Spleen (tissue), 13 donors: ENCODE data around the gene SIPA1L3. TPM values are rescaled to one million over a fixed set of nuclear protein-coding genes. Genes with fewer than 3 reads are reported as not detected.
"Not testable (repeated sequence)": the region's sequence is repeated elsewhere in the genome, so short reads cannot be mapped to it uniquely, and the experiment has no call there.

Source experiments
- DNase-seq: peaks from one replicate; pipeline ENCODE4 v3.0.0-alpha.2; 2020
- H3K27ac ChIP-seq, 8 donors: fragments of 200-600 bp; sonication (generic) in 7 of 8; 1 replicate in 4 of 8; 2 replicates in 4 of 8; pipeline versions ENCODE4 v1.5.0 to v1.8.0; 2016 to 2021; ENCODE audit warnings: inconsistent platforms in 4 of 8, mild to moderate bottlenecking in 4 of 8, moderate library complexity in 1 of 8
- H3K27me3 ChIP-seq, 7 donors: fragments of 200-600 bp; sonication (generic) in 6 of 7; replicated peaks in 1 of 7; 1 replicate in 4 of 7; 2 replicates in 3 of 7; pipeline versions ENCODE4 v1.5.0 to v1.8.0; 2016 to 2021; ENCODE audit warnings: inconsistent platforms in 3 of 7, mild to moderate bottlenecking in 1 of 7
- H3K36me3 ChIP-seq, 6 donors: fragments of 200-600 bp; sonication (generic) in 5 of 6; 1 replicate in 4 of 6; 2 replicates in 2 of 6; pipeline versions ENCODE4 v1.5.0 to v1.8.0; 2016 to 2021; ENCODE audit warnings: inconsistent platforms in 2 of 6
- H3K4me1 ChIP-seq, 6 donors: fragments of 200-600 bp; sonication (generic) in 5 of 6; 1 replicate in 3 of 6; 2 replicates in 3 of 6; pipeline versions ENCODE4 v1.5.0 to v1.8.0; 2016 to 2021; ENCODE audit warnings: inconsistent platforms in 3 of 6
- H3K4me3 ChIP-seq, 8 donors: fragments of 200-600 bp; sonication (generic) in 7 of 8; 1 replicate in 4 of 8; 2 replicates in 4 of 8; pipeline versions ENCODE4 v1.5.0 to v1.8.0; 2016 to 2021; ENCODE audit warnings: inconsistent platforms in 4 of 8, mild to moderate bottlenecking in 4 of 8, moderate library complexity in 2 of 8
- H3K9me3 ChIP-seq, 8 donors: fragments of 200-600 bp; sonication (generic) in 7 of 8; 1 replicate in 4 of 8; 2 replicates in 4 of 8; pipeline versions ENCODE4 v1.5.0 to v1.8.0; 2016 to 2021; ENCODE audit warnings: inconsistent platforms in 4 of 8
- CTCF ChIP-seq, 11 experiments: fragments of 200-600 bp in 7 of 11; fragments of 450-650 bp in 4 of 11; sonication (generic) in 4 of 11; IDR thresholded peaks in 8 of 11; conservative IDR thresholded peaks in 3 of 11; 1 replicate in 7 of 11; 2 replicates in 4 of 11; pipeline versions ENCODE4 v1.4.0 to v1.8.0; 2016 to 2021; ENCODE audit warnings: antibody characterized with exemption in 11 of 11, inconsistent platforms in 4 of 11, mild to moderate bottlenecking in 1 of 11
- POLR2A ChIP-seq, 3 donors: fragments of 450-650 bp; IDR thresholded peaks; one replicate each; pipeline ENCODE4 v1.5.1; 2017; ENCODE audit warnings: antibody characterized with exemption in 3 of 3, mild to moderate bottlenecking in 1 of 3
- POLR2AphosphoS5 ChIP-seq, 3 donors: sonication (generic); formaldehyde crosslinking; IDR thresholded peaks; one replicate each; pipeline ENCODE4 v1.5.1; 2017; ENCODE audit warnings: antibody characterized with exemption in 3 of 3
- WGBS, 5 donors: extraction: QIAGEN DNeasy Blood & Tissue Kit in 3 of 5; methylation state at CpG; one replicate each; pipeline versions ENCODE4 v1.1.5 to v1.1.7; 2013 to 2018; 5-methylcytosine and 5-hydroxymethylcytosine counted together
- intact Hi-C: fragments of 100-400 bp; cut with DNase I; formaldehyde crosslinking; loops from one replicate; pipeline ENCODE4 v1.15.0; 2023; ENCODE audit warnings: low total_unique reads
- long read RNA-seq, 2 donors: transcript quantifications; one replicate each; lab custom pipeline, GENCODE V29; 2026
- polyA plus RNA-seq, 3 donors: library from polyadenylated mRNA; stranded (reverse); fragments of 200-250 nt; gene quantifications; one replicate each; pipeline ENCODE4 v1.2.1, GENCODE V29; 2013
- total RNA-seq, 7 donors: library from RNA; depleted of rRNA in 3 of 7; stranded (reverse); fragments of >200 nt in 3 of 7; fragmentation: NEBNext Ultra II Directional in 4 of 7; extraction: Animal tissue kit (Norgen Biotek cat#: 25700) in 4 of 7; gene quantifications; one replicate each; pipeline versions ENCODE4 v1.1.0 to v1.2.1, GENCODE V29; 2016 to 2021
- donor health status: healthy with polysubstance abuse.
- donor health status: DM: no; HTN: no; CAD: no; lungs with moderate emphysema.
- donor health status: DM: no; HTN: no; CAD: no.
- donor health status: Bipolar disorder and iron deficiency.
- donor health status: healthy.
- donor health status: DM: no; HTN: no; CAD: no.
- donor health status: DM: yes; HTN: yes; CAD: no.

Gene SIPA1L3, protein sequence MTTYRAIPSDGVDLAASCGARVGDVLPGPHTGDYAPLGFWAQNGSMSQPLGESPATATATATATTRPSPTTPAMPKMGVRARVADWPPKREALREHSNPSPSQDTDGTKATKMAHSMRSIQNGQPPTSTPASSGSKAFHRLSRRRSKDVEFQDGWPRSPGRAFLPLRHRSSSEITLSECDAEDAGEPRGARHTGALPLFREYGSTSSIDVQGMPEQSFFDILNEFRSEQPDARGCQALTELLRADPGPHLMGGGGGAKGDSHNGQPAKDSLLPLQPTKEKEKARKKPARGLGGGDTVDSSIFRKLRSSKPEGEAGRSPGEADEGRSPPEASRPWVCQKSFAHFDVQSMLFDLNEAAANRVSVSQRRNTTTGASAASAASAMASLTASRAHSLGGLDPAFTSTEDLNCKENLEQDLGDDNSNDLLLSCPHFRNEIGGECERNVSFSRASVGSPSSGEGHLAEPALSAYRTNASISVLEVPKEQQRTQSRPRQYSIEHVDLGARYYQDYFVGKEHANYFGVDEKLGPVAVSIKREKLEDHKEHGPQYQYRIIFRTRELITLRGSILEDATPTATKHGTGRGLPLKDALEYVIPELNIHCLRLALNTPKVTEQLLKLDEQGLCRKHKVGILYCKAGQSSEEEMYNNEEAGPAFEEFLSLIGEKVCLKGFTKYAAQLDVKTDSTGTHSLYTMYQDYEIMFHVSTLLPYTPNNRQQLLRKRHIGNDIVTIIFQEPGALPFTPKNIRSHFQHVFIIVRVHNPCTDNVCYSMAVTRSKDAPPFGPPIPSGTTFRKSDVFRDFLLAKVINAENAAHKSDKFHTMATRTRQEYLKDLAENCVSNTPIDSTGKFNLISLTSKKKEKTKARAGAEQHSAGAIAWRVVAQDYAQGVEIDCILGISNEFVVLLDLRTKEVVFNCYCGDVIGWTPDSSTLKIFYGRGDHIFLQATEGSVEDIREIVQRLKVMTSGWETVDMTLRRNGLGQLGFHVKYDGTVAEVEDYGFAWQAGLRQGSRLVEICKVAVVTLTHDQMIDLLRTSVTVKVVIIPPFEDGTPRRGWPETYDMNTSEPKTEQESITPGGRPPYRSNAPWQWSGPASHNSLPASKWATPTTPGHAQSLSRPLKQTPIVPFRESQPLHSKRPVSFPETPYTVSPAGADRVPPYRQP (N-terminal part only)
- 10 to 100 TPM; 35.9 to 62.6 (median 45.1) TPM for total RNA-seq
- 10 to 100 TPM in 1 of 3 donors, 1 to 10 TPM in 2; 5.4 to 13.4 (median 5.4) TPM for polyA plus RNA-seq
- long read RNA-seq, donor 1, result 0 reads
- long read RNA-seq, donor 2, partial matches to known transcripts, result 8 of 9 reads
- long read RNA-seq, donor 2, other reads (novel, unspliced or antisense), result 0 of 9 reads

- Histone ChIP-seq H3K27me3 (no peaks in the 10 kb centered on the region), H3K4me3 (peak within 1 kb of the TSS; percentile 69 to 100 (median 96)), H3K9me3 (no peaks in the 10 kb centered on the region), H3K27ac (peak within 1 kb of the TSS; percentile 66 to 91 (median 84)), H3K36me3 (no peaks in the 10 kb centered on the region), H3K4me1 (peaks cover 16 to 58% (median 39%) of the 10 kb centered on the region in 6 donors)
- intact Hi-C loops, result loop anchor here (10.0 kb wide), 1 partner anchor 318 kb away; the partner anchor contains the start of gene DPF1
- peak; percentile 99 for DNase-seq
- WGBS, 5 donors, result 0 to 1% (median 1%) methylated on average over 39 to 95 of the region's 95 CpGs
- TF ChIP-seq POLR2A (IDR thresholded peaks at IDR 0.05), result peak in 1 of 3 donors; percentile 9
- peak in 2 of 11 experiments; percentile 37 to 41 for TF ChIP-seq CTCF (IDR thresholded peaks at IDR 0.05 in 8 of 11, conservative IDR thresholded peaks at IDR 0.05 in 3 of 11)
- peak; percentile 91 to 93 (median 92) for TF ChIP-seq POLR2AphosphoS5 (IDR thresholded peaks at IDR 0.05)
Measured at GRCh38 chr19:37906869-37907734, at the start of gene SIPA1L3. SIPA1L3 (plus strand) TSS chr19:37907208; CDS start chr19:38081566, 174,358 bp downstream.

- Histone ChIP-seq H3K27ac (no peak overlapping the region), H3K36me3 (no peaks in the 10 kb centered on the region), H3K4me1 (no peaks in the 10 kb centered on the region), H3K9me3 (peaks cover 0 to 3% (median 0%) of the 10 kb centered on the region in 8 donors), H3K4me3 (no peak overlapping the region), H3K27me3 (no peaks in the 10 kb centered on the region)
- DNase-seq, result no peak
- WGBS, 5 donors, result 86 to 96% (median 92%) methylated on average over 3 of the region's 3 CpGs
- TF ChIP-seq POLR2A (IDR thresholded peaks at IDR 0.05), result no peak
- no peak for TF ChIP-seq CTCF (IDR thresholded peaks at IDR 0.05 in 8 of 11, conservative IDR thresholded peaks at IDR 0.05 in 3 of 11)
- TF ChIP-seq POLR2AphosphoS5 (IDR thresholded peaks at IDR 0.05), result no peak
- intact Hi-C loops, result no loop called here
Measured at GRCh38 chr19:37864501-37864900, 42.5 kb upstream of the SIPA1L3 start.

DNA sequence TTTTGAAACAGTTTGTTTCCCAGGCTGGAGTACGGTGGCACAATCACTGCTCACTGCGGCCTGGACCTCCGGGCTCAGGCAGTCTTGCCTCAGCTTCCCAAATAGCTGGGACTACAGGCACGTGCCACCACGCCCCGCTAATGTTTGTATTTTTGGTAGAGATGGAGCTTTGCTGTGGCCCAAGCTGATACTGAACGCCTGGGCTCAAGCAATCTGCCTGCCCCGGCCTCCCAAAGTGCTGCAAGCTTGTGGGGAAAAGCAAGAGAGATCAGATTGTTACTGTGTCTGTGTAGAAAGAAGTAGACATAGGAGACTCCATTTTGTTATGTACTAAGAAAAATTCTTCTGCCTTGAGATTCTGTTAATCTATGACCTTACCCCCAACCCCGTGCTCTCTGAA is 41.1 kb upstream of the SIPA1L3 start:
- H3K27ac ChIP-seq, DNase-seq, H3K9me3 ChIP-seq, intact Hi-C loops, H3K4me1 ChIP-seq, H3K4me3 ChIP-seq, H3K36me3 ChIP-seq, H3K27me3 ChIP-seq: not testable (repeated sequence)
- WGBS, 5 donors, result 80 to 91% (median 88%) methylated on average over 8 of the region's 9 CpGs
